Measurements from ENCODE around the gene BCL11A.

Gene BCL11A

DNA sequence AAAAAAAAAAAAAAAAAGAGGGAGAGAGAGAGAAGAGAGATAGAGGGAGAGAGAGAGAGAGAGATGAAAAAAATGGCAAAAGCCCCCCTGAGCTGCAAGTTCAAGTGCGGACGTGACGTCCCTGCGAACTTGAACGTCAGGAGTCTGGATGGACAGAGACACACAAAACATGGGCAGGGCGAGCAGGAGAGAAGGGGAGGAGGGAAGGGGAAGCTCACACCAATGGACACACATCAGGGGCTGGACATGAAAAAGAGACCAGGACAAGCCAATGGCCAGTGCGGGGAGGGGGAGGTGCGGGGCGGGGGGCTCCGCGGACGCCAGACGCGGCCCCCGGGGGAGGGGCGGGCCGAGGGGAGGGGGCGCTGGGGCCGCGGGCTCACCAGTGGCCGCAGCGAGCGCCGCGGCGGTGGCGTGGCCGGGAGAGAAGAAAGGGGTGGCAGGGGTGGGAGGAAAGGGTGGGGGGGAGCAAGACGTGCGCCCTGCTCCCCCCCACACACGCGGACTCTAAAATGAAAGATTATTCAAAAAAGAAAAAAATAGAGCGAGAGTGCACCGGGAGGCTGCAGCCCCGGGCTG is at the start of gene BCL11A:
BCL11A (minus strand) TSS at position 160 of the 579 bp plus-strand sequence. CDS start 384 bp downstream, outside the sequence.
- DNase-seq = no peak

DNA sequence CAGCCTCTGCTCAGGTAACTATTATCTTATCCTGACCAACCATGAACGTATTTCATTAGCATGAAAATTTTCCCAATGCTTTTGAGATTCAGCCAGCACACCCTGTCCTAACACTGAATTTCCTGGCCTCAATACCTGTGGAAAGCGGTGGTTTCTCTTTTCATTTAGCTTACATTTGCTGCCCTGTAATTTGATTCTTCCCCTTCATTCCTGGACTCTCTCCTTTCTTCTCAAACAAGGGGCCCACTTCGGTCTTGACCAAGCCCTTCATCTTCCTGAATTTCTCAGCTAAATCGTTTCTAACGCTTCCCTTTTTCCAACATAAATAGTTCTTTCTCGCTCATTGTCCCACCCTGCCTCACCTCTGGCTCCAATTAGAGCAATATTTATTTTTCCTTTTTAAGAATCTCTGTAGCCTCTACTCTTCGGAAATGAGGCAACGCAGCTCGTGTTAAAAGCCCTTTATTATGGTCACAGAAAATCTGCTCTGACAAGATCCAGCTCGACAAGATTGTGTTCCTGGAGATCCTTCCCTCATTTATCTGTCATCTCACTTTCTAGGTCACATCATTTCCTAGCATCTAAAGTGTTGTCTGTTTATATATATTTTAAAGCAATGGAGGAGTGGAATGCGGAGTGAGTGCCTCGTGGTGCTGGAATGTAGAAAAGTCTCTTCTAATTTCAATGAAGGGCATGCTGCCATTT is 49.5 kb upstream of the BCL11A start:
- no peak for DNase-seq

DNA sequence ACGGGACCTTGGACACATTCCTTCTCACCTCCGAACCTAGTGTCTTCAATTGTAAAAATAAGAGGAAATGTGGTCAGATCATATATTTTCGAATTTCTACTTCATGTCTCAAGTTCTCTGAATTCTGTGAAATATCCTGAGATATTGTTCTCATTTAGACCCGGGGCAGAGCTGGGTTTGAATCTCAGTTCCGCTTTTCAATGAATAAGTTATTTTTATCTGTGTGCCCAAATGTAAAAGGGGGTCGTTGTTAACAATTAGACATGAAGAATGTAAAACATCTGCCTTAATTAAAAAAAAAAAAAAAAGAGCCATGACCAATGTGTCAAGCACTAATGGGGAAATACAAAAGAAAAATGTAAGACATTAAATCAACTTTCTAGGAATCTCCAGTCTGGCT is 48.9 kb upstream of the BCL11A start:
- no peak for DNase-seq

DNA sequence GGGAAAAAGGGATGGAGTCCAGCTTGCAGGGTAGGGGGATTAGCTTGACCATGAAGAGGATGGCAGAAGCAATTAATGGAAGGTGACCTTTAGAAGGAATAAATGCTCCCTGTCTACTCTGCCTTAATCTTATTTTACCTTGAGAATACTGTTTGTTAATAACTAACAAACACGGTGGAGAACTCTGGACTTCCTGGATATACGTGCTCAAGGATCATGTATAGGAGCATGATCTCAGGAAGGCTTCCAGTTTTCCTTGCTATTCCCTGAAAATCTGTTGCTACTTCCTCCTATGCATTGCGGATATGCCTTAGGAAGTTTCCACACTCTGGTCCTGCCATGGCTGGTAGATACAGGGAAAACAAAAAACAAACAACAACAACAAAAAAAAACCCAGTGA is 44.8 kb upstream of the BCL11A start:
- no peak for DNase-seq

DNA sequence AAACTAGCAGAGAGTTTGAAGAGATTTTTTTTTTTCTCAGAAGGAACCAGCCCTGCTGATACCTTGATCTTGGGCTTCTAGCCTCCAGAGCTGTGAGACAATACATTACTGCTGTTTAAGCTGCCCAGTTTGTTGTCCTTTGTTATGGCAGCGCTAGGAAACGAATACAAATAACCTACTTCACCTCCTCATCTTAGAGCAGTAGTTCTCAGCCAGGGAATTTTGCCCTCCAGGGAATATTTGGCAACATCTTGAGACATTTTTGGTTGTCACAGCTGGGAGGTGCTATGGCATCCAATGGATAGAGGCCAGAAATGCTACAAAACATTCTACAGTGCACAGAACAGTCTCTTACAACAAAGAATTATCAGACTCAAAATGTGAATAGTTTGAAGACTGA is 43.9 kb upstream of the BCL11A start:
- DNase-seq = no peak

DNA sequence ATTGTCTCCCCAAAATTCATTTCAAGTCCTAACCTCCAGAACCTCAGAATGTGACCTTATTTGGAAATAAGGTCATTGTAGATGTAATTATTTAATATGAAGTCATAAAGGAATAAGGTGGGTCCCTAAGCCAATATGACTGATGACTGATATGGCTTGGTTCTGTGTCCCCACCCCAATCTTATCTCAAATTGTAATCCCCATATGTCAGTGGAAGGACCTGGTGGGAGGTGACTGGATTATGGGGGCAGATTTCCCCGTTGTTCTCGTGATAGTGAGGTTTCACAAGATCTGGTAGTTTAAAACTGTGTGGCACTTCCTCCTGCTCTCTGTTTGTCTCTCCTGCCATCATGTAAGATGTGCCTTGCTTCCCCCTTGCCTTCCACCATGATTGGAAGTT is 43.0 kb upstream of the BCL11A start:
- no peak for DNase-seq

DNA sequence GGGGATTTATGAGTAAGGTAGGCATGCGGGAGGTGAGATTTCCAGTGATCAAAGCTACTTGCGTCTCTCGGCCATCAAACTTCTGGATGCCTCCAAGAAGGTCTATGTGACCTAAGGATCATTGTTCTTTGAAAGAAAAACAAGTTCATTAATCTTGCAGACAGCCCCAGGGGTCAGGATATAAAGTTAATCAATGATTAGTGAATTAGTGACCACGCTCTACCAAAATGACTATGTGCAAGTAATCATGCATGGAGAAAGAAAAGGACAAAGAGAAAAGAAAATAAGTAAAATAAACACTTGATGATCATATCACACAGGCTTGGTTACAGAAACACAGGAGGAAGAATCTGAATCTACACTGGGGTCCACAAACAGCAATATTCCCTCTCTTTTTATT is 42.5 kb upstream of the BCL11A start:
- DNase-seq = no peak

DNA sequence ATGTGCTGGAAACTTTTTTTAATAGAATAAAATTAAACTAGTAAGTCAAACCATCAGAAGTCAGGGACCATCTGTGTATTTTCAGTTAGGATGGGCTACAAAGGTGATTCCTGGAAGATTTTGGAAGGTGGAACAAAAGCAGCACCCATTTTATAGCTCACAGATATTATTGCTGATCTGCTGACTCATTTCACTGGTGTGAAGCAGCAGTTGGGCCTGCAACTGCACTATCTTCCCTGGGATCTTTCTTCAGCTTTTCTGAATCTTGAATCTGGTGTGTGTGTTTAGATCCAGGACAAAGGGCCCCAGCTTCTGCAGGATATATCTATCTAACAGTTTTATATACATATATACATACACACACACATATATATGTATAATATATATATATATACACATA is 35.6 kb upstream of the BCL11A start:
- DNase-seq = no peak

DNA sequence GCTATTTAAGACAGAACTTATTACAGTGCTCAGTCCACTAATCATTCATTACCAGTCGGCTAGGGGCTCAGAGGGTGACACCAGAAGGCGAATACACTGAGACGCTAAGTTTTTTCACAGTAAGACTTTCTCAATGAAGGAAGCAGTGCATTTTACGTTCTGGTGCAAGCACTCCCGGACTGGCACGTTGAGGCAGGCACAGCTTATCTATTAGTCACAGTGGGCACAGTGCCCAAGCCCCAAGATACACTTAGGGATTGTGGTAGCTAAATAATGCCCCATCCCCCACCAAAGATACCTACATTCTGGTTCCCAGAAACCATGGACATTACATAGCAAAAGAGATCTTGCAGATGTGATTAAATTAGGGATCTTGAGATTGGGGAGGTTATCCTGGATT is 32.6 kb upstream of the BCL11A start:
- DNase-seq = no peak

DNA sequence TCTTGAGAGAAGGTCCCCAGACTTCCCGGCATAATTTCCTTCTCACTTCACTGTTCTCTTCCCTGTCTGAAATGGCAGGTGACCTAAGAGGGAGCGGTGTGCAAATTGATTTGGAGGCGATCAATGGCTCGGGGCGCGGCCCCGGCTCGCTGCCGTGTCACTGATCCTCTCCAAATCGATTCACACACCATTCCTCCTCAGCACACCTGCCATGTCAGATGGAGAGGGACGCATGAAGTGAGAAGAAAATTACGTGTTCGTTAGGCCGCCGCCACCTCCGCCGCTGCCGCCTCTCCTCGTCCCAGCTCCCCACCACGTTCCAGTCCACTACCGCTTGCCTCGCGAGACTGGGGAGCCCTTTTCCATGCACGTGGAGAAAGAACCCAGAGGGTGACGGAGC is 31.8 kb upstream of the BCL11A start:
- no peak for DNase-seq

DNA sequence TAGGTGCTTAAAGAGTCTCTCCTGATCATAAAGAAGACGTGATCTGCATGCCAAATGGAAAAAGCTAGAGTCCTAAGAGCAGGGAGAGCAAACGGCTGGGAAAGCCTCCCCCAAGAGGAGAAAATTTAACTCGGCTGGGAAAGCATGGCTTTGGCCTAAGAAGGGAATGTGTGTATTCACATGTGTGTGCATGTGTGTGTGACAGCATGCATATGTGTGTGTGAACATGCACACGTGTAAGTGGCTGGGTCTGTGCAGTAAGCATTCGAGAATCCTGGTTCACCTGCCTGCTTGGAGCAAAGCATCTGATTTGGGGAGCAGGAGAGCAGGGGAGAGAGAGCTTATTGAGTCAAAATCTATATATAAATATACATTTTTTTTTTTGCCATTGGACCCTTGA is 30.1 kb upstream of the BCL11A start:
- DNase-seq = no peak

DNA sequence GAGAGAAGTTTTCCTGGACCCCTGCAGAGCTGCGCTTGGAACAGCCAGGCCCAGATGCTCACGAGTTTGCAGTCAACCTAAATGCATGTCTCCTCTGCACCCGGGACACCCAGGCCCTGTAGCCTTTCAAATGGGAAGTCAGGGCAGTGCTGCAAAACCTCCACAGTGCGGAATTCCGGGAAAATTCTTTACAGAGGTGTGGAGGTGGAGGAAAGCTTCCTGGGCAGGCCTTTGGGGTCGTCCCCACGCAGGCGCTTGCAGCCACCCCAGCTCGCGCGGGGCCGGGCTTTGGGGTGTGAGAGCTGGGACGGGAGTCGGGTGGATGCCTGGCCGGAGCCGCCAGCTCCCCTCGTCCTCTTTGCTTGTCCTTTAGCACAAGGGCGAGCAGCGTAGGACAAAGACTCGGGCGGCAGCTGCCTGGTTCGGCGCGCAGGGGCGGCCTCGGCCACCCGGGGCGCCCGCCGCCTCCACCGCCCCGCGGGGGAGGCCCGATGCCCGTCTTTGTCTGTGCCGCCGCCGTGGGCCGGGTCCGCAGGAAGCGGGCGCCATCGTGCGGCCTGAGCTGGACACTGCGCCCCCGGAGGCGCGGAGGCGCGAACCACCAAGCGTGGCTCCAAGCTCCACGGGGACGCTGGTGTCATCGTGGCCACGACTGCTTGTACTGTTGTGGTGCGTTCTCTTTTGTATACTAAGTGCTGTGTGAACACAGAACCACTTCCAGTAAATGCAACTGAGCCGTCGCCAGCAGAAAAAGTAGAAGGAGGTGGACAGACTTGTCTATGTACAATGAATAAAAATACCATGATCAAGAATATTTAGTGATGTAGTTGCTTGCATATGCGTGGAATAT is 28.2 kb upstream of the BCL11A start:
- peak; percentile 68 for DNase-seq

DNA sequence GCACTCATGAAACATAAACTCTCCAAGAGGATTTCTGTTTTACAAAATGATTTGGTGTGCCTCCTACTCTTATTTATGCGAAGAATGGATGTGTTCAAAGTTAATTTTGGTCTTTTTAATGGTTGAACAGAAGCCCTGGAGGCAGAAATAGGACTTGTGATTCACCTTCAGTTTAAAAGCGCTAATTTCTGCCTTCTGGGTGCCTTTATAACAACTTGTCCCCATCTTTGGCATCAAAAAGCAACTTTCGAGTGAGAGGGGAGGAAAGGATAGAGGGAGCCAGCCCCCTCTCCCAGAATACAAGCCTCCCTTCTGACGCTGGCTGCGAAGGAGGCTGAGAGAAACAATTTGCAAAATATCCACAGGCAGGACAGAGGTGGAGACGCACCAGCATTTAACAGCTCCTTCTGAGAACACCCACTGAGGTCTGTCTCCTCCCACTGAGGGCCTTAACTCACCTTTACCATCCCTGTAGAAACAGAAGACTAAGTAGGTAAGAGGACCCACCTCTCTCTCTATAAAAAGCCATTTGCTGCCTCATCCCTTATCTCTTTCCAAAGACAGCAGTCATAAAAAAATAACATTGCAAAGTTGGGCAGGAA is 24.3 kb upstream of the BCL11A start:
- DNase-seq = no peak

DNA sequence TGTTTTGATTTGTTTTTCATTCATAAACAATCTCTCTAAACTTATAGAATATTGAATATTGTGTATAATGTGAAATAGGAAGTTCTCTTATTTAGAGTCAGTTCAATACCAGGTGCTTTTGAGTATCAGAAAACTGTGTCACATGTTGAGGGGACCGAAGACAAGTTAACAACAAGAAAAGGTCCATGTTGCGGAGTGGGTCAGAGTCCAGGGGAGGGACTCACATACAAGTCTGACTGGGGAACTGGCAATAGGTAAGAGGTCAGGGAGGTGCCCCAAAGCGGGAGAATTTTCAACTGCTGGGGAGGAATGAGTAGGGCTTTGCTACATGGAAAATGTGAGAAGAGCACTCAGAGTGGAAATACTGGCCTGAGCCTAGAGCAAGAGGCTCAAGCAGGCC is 19.8 kb upstream of the BCL11A start:
- no peak for DNase-seq

DNA sequence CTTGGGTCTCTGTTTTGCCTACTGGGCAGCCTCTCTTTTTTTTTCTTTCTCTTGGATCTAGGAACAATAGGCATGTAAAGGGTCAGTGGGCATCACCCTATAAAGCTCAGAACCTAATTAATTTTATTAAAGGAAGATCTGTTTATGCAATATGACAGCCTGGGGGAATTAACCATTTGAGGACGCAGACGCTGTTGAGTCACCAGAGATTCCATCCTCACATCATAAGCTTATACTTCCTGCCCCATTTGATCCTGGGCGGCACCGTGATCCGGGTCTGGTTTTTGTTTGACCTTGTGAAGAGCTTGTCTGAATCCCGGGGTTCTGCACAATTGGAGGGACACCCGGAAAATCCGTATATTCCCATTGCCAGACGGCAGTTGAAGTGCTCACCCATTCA is 16.8 kb upstream of the BCL11A start:
- no peak for DNase-seq

DNA sequence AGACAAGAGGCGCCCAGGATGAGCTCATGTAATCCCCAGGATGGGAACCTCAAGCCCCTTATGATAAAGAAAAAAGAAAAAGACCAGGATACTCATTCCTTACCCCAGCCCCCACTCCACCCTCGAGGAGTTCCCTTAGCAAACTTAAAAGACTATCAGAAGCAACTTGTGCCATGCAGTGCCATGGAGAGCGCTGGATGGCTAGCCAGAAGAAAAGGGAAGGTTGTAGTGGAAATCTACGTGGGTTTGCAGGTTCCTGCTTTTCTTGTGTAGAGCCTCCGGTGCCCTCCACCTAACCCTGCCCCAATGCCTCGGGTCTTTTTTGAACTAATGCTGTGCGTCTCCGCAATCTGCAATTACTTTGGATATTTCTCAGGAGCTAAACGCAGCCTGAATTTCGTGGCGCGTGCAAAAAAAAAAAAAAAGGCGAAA is 16.2 kb upstream of the BCL11A start:
- no peak for DNase-seq

DNA sequence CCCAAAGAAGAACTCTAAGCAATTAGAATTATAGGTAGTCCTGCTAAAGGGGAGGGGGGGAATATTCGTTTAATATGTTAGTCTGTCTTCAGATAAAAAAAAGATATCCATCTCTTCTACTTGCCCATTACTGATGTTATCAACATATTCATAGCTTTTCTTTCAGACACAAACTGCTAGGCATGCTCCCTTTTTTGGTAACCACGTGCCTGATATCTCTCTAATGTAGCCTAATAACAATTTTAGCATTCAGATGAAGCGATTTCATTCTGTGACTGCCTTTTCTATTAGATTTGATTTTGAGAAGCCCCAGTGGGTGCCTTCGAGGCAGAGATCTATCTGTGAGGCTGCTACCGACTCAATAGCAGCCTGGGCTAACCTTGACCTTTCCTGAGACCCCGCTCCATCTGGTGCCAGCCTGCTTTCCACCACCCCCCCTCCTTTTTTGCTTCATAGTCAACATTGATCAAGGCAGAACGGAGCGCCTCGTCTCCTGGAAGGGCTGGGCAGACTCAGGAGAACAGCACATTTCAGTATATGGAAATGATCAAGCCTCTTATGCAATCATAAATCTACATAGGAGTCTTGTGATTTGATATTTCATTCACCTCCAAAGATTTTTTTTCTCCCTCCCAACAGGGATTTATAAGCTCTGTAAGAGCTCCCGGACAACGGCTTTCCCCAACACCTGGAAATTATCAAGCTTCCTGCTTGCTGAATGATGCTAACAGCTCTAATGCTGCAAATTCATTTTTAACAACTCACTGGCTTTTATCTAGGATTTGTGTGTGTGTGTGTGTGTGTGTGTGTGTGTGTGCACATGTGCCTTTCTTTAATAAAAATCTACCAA is 14.7 kb upstream of the BCL11A start:
- no peak for DNase-seq

DNA sequence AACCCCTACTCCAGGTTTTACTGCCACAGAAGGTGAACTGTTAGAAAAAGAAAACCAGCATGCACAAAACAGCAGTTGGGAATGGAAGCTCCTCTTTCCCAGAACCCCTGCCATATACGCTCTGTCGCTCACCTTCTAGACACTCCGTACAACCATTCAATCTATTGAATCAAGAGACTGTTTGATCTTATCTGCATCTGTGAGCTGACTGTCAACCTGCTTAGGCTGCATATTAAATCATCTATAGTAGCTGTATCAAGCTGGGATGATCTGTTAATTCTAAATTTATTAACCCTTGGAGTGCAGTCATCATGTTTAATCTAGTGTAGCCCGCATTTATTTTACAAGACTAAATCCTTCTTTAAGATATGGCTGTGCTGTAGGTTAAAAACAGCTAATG is 13.6 kb upstream of the BCL11A start:
- no peak for DNase-seq

DNA sequence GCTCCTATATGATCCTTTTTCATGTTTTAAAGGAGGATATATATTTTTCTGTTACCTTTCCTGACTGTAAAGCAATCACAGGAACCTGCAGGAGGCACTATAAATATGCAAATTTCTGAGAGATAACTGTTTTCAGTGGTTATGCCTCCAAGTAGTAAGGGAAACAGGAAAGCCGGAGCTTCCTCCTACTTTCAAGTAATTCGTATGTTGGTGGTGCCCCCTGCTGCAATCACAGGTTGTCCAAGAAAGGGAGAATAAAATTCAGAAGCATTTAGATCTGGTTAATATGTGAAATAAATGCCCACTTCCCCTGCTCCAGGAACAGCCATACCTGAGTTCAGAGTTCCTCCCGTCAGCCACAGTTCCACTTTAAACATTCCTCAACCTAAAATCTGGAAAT is 12.0 kb upstream of the BCL11A start:
- DNase-seq = no peak

DNA sequence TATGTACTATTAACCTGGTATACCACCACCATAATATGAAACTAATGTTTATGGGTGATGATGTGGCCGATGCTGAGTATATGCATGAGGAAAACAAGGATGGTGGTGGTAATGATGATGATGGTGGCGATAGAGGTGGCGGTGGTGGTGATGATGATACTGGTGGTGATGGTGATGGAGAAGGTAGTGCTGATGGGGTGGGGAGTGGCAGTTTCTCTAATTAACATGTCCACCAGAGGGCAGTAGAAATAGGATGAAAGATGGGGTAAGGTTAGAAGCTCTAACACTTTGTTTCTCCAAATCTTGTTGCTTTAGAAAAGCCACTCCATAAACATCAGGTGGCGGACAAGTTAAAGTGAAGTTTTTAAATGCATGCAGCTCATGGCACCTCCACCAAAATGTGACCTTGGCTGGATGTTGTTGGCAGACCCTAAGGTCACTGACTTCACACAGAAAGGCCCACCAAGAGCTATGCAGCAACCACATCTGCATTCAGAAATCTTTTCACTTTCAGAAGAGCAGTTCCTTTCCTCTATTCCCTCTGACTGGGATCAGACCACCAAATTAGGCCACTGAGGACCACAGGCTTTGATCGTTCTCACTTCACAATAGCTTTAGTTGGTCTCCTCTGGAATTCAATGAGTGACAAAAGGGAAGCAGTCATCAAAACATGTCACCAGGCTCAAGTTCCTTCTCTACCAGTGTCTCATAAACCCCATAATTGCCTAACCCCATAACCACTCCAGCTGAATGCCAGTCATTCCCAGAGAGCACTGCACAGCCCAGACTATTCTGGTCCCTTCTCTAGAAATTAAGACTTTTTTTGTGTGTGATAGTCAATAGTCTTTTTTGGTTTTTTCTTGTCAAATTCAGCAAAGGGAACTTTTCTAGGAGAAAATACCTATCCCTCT is 7.5 kb upstream of the BCL11A start:
- DNase-seq = peak; percentile 51

DNA sequence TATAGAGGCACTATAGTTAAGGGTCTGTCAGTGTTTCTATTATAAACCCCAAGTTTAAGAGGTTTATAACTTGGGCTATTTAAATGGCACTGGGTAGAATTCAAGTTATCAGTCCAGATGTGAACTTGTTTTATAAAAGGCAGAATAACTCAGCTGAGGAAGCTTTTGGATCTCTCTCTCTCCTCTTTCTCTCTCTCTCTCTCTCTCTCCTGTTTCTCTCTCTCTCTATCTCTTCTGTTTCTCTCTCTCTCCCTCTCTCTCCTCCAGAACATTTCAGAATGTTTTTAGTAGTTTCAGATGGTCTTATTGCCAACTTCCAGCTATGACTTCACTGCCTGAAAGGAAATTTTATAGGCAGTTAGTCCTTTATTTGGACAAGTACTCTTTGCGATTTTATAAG is 6.4 kb upstream of the BCL11A start:
- DNase-seq = no peak

DNA sequence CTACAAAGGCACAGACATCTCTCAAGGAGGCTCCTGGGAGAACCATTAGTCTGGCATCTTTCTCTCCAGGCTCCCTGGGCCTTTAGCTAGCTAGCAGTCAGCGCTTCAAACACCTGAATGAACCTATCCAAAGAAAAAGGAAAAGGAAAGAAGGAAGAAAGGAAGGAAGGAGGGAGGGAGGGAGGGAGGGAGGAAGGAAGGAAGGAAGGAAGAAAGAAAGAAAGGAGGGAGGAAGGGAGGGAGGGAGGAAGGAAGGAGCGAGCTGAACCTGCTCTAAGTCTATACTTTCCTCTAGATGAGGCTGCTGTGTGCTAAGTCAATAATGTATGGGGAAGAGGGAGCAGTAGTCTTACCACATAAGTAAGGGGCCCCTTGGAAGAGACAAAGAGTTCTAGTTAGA is 5.1 kb upstream of the BCL11A start:
- no peak for DNase-seq

All from activated CD4-positive, alpha-beta T cell treated with anti-CD3 and anti-CD28 coated beads, Interleukin-2, amount 50 U/mL, for 16 hours (primary cell).